SK-N-SH treated with all-trans-retinoic acid at 6 μM for 48 hours (cell line): Measurements from ENCODE around the gene ADGRL2.

ENCODE experiments used
- ATAC-seq: fragments of 200-7000 bp; cut with Tn5 transposase; 3 replicates; pipeline ENCODE4 v1.9.1; 2020; ENCODE audit warnings: mild to moderate bottlenecking, moderate library complexity
- ARNTL ChIP-seq: fragments of 450-650 bp; formaldehyde crosslinking; IDR thresholded peaks from 2 replicates; pipeline ENCODE4 v1.5.0; 2020; ENCODE audit warnings: low read depth, mild to moderate bottlenecking, moderate library complexity, borderline replicate concordance
- BACH2 ChIP-seq: fragments of 250-450 bp; sonication (Bioruptor Pico); IDR thresholded peaks from 2 replicates; pipeline ENCODE4 v1.9.0; 2021; ENCODE audit warnings: mild to moderate bottlenecking, borderline replicate concordance
- CSDC2 ChIP-seq: fragments of 250-450 bp; sonication (Bioruptor Pico); IDR thresholded peaks from 2 replicates; pipeline ENCODE4 v1.5.0; 2020; ENCODE audit warnings: mild to moderate bottlenecking, moderate library complexity
- ESRRG ChIP-seq: fragments of 250-450 bp; sonication (Bioruptor Pico); IDR thresholded peaks from 2 replicates; pipeline ENCODE4 v1.6.1; 2021; ENCODE audit warnings: mild to moderate bottlenecking
- GLIS3 ChIP-seq: fragments of 250-450 bp; sonication (Bioruptor Pico); IDR thresholded peaks from 2 replicates; pipeline ENCODE4 v1.5.0; 2020; ENCODE audit warnings: mild to moderate bottlenecking, moderate library complexity
- ISL1 ChIP-seq: fragments of 250-450 bp; sonication (Bioruptor Pico); IDR thresholded peaks from 2 replicates; pipeline ENCODE4 v2.1.2; 2022; ENCODE audit warnings: mild to moderate bottlenecking, moderate library complexity
- OSR1 ChIP-seq: fragments of 250-450 bp; sonication (Bioruptor Pico); IDR thresholded peaks from 2 replicates; pipeline ENCODE4 v1.8.0; 2022; ENCODE audit warnings: moderate library complexity, mild to moderate bottlenecking, inconsistent platforms
- POU6F1 ChIP-seq: fragments of 250-450 bp; sonication (Bioruptor Pico); IDR thresholded peaks from 2 replicates; pipeline ENCODE4 v1.8.0; 2021; ENCODE audit warnings: low read depth, mild to moderate bottlenecking, moderate library complexity, borderline replicate concordance
- PPARA ChIP-seq: fragments of 250-450 bp; sonication (Bioruptor Pico); IDR thresholded peaks from 2 replicates; pipeline ENCODE4 v1.5.0; 2020; ENCODE audit warnings: mild to moderate bottlenecking, borderline replicate concordance
- SNAI2 ChIP-seq: fragments of 250-450 bp; sonication (Bioruptor Pico); IDR thresholded peaks from 2 replicates; pipeline ENCODE4 v1.5.0; 2020; ENCODE audit warnings: mild to moderate bottlenecking, moderate library complexity
- TCF4 ChIP-seq: fragments of 250-450 bp; sonication (Bioruptor Pico); IDR thresholded peaks from 2 replicates; pipeline ENCODE4 v1.8.0; 2021; ENCODE audit warnings: mild to moderate bottlenecking, moderate library complexity, borderline replicate concordance
- TOX ChIP-seq: fragments of 250-450 bp; sonication (Bioruptor Pico); IDR thresholded peaks from 2 replicates; pipeline ENCODE4 v1.8.0; 2021; ENCODE audit warnings: mild to moderate bottlenecking, moderate library complexity, borderline replicate concordance
- ZC3H10 ChIP-seq: fragments of 250-450 bp; sonication (Bioruptor Pico); IDR thresholded peaks from 2 replicates; pipeline ENCODE4 v1.5.1; 2021; ENCODE audit warnings: mild to moderate bottlenecking, moderate library complexity
- ZFP3 ChIP-seq: fragments of 250-450 bp; sonication (Bioruptor Pico); IDR thresholded peaks from 2 replicates; pipeline ENCODE4 v1.5.0; 2020; ENCODE audit warnings: mild to moderate bottlenecking, moderate library complexity
- ZFP30 ChIP-seq: fragments of 450-650 bp; formaldehyde crosslinking; IDR thresholded peaks from 2 replicates; pipeline ENCODE4 v1.5.0; 2022; ENCODE audit warnings: mild to moderate bottlenecking, moderate library complexity
- ZNF565 ChIP-seq: fragments of 450-650 bp; formaldehyde crosslinking; conservative IDR thresholded peaks from 2 replicates; pipeline ENCODE4 v1.5.0; 2020; ENCODE audit warnings: low read depth, mild to moderate bottlenecking, moderate library complexity
- ZNF70 ChIP-seq: fragments of 450-650 bp; formaldehyde crosslinking; IDR thresholded peaks from 2 replicates; pipeline ENCODE4 v1.5.0; 2020; ENCODE audit warnings: mild to moderate bottlenecking, moderate library complexity
- TF ChIP-seq, protein P1 (sequence below): fragments of 250-450 bp; sonication (Bioruptor Pico); IDR thresholded peaks from 2 replicates; pipeline ENCODE4 v1.5.0; 2020; ENCODE audit warnings: mild to moderate bottlenecking, moderate library complexity
- TF ChIP-seq, protein P2 (sequence below): fragments of 250-450 bp; sonication (Bioruptor Pico); IDR thresholded peaks from 2 replicates; pipeline ENCODE4 v1.5.1; 2020; ENCODE audit warnings: low read depth, mild to moderate bottlenecking, moderate library complexity
- TF ChIP-seq, protein P3 (sequence below): fragments of 250-450 bp; sonication (Bioruptor Pico); IDR thresholded peaks from 2 replicates; pipeline ENCODE4 v1.5.1; 2021; ENCODE audit warnings: mild to moderate bottlenecking, moderate library complexity
- TF ChIP-seq, protein P4 (sequence below): fragments of 250-450 bp; sonication (Bioruptor Pico); IDR thresholded peaks from 2 replicates; pipeline ENCODE4 v1.8.0; 2020; ENCODE audit warnings: mild to moderate bottlenecking, moderate library complexity, borderline replicate concordance

Gene ADGRL2

GRCh38 chr1:81970416-81970815 lies 169.7 kb downstream of the ADGRL2 start:
- no peak for ATAC-seq
- TF ChIP-seq, protein P1, sequence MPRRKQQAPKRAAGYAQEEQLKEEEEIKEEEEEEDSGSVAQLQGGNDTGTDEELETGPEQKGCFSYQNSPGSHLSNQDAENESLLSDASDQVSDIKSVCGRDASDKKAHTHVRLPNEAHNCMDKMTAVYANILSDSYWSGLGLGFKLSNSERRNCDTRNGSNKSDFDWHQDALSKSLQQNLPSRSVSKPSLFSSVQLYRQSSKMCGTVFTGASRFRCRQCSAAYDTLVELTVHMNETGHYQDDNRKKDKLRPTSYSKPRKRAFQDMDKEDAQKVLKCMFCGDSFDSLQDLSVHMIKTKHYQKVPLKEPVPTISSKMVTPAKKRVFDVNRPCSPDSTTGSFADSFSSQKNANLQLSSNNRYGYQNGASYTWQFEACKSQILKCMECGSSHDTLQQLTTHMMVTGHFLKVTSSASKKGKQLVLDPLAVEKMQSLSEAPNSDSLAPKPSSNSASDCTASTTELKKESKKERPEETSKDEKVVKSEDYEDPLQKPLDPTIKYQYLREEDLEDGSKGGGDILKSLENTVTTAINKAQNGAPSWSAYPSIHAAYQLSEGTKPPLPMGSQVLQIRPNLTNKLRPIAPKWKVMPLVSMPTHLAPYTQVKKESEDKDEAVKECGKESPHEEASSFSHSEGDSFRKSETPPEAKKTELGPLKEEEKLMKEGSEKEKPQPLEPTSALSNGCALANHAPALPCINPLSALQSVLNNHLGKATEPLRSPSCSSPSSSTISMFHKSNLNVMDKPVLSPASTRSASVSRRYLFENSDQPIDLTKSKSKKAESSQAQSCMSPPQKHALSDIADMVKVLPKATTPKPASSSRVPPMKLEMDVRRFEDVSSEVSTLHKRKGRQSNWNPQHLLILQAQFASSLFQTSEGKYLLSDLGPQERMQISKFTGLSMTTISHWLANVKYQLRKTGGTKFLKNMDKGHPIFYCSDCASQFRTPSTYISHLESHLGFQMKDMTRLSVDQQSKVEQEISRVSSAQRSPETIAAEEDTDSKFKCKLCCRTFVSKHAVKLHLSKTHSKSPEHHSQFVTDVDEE, result no peak
- TF ChIP-seq PPARA (CRISPR knock-in tag) (no peak), BACH2 (CRISPR knock-in tag) (no peak), ESRRG (CRISPR knock-in tag) (no peak), ISL1 (CRISPR knock-in tag) (no peak), TCF4 (no peak), ZNF565 (CRISPR knock-in tag) (no peak), ZFP30 (CRISPR knock-in tag) (no peak), GLIS3 (CRISPR knock-in tag) (no peak), ZFP3 (CRISPR knock-in tag) (no peak), SNAI2 (CRISPR knock-in tag) (no peak), ARNTL (CRISPR knock-in tag) (no peak), CSDC2 (no peak)
- TF ChIP-seq, protein P2, sequence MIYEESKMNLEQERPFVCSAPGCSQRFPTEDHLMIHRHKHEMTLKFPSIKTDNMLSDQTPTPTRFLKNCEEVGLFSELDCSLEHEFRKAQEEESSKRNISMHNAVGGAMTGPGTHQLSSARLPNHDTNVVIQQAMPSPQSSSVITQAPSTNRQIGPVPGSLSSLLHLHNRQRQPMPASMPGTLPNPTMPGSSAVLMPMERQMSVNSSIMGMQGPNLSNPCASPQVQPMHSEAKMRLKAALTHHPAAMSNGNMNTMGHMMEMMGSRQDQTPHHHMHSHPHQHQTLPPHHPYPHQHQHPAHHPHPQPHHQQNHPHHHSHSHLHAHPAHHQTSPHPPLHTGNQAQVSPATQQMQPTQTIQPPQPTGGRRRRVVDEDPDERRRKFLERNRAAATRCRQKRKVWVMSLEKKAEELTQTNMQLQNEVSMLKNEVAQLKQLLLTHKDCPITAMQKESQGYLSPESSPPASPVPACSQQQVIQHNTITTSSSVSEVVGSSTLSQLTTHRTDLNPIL (CRISPR knock-in tag), result no peak

DNA sequence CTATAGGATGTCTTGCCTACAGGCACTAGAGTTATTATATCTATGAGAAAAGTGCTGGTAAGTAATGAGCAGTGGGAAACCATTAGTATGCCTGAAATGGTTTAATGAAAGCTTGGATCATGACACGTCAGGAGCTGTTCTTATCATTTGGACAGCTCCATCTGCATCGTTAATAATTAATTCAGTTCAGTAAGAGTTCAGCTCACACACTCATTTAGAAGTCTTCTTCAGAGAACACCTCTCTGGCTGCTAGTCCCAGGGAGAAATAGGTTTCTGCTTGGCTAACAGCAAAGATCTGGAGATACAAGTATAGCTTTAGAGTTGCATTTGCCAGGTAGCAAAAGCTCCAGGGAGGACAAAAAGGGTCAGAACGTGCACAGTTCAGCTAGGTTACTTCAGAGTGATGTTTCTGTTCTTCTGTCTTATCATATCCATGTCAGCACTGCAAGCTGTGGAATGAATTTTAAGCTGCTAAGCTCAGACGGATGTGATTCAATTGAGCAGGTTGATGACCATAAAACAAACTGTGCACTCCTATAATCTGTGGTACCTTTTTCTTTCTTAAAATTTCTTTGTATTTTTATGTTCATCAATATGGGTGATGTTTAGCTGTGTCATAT lies 173.6 kb downstream of the ADGRL2 start:
- no peak for ATAC-seq
- TF ChIP-seq TOX (CRISPR knock-in tag) (no peak), ZFP3 (CRISPR knock-in tag) (no peak), OSR1 (CRISPR knock-in tag) (no peak), TCF4 (no peak), PPARA (CRISPR knock-in tag) (no peak), ISL1 (CRISPR knock-in tag) (no peak), SNAI2 (CRISPR knock-in tag) (no peak), GLIS3 (CRISPR knock-in tag) (no peak), ZC3H10 (no peak), ZNF70 (CRISPR knock-in tag) (no peak), ZNF565 (CRISPR knock-in tag) (no peak), ZFP30 (CRISPR knock-in tag) (no peak), ARNTL (CRISPR knock-in tag) (no peak), CSDC2 (no peak), POU6F1 (CRISPR knock-in tag) (no peak)
- TF ChIP-seq, protein P3, sequence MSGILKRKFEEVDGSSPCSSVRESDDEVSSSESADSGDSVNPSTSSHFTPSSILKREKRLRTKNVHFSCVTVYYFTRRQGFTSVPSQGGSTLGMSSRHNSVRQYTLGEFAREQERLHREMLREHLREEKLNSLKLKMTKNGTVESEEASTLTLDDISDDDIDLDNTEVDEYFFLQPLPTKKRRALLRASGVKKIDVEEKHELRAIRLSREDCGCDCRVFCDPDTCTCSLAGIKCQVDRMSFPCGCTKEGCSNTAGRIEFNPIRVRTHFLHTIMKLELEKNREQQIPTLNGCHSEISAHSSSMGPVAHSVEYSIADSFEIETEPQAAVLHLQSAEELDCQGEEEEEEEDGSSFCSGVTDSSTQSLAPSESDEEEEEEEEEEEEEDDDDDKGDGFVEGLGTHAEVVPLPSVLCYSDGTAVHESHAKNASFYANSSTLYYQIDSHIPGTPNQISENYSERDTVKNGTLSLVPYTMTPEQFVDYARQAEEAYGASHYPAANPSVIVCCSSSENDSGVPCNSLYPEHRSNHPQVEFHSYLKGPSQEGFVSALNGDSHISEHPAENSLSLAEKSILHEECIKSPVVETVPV (CRISPR knock-in tag), result no peak
- TF ChIP-seq, protein P4, sequence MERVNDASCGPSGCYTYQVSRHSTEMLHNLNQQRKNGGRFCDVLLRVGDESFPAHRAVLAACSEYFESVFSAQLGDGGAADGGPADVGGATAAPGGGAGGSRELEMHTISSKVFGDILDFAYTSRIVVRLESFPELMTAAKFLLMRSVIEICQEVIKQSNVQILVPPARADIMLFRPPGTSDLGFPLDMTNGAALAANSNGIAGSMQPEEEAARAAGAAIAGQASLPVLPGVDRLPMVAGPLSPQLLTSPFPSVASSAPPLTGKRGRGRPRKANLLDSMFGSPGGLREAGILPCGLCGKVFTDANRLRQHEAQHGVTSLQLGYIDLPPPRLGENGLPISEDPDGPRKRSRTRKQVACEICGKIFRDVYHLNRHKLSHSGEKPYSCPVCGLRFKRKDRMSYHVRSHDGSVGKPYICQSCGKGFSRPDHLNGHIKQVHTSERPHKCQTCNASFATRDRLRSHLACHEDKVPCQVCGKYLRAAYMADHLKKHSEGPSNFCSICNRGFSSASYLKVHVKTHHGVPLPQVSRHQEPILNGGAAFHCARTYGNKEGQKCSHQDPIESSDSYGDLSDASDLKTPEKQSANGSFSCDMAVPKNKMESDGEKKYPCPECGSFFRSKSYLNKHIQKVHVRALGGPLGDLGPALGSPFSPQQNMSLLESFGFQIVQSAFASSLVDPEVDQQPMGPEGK (CRISPR knock-in tag), result no peak
- TF ChIP-seq, protein P2 (CRISPR knock-in tag), result no peak
- TF ChIP-seq, protein P1, result no peak
- TF ChIP-seq, all 23 proteins: peak for 0
